HepG2 (cell line): ENCODE results near the gene LCE7A. TPM values are rescaled to one million over a fixed set of nuclear protein-coding genes. Genes with fewer than 3 reads are reported as not detected.

ENCODE experiments used
- ATAC-seq: fragments of 200-7000 bp; cut with Tn5 transposase; 3 replicates; pipeline ENCODE4 v1.9.1; 2020; ENCODE audit warnings: mild to moderate bottlenecking, moderate library complexity
- BruUV-seq: library from RNA; stranded (reverse); fragments of 400-500 nt; replicated peaks from 2 replicates; lab custom pipeline; 2021; lab: Mats Ljungman, UMichigan
- CTCF ChIA-PET: fragments of 300-600 bp; formaldehyde crosslinking; extraction: SDS; loops from one replicate; lab custom pipeline; 2021; ENCODE audit warnings: low total read pairs, inconsistent platforms, low intra/inter-chr PET ratio; lab: Yijun Ruan, JAX
- POLR2A ChIA-PET: fragments of 350-600 bp; sonication (Branson Sonifier 250); formaldehyde crosslinking; loops from one replicate; lab custom pipeline; 2020; ENCODE audit warnings: antibody characterized with exemption, inconsistent platforms; lab: Yijun Ruan, JAX
- DNase-seq: peaks from one replicate; pipeline ENCODE4 v3.0.0-alpha.2; 2015; ENCODE audit warnings: low spot score
- FAIRE-seq: peaks from 3 replicates; lab custom pipeline; 2011; peaks lifted over from hg19 to GRCh38; lab: Jason Lieb, UNC
- H2AFZ ChIP-seq: one replicate; pipeline ENCODE4 v1.6.1; 2011; ENCODE audit warnings: low read length, inconsistent platforms
- H3K27ac ChIP-seq: fragments of 300-600 bp; 3 replicates; pipeline ENCODE4 v1.8.0; 2011; ENCODE audit warnings: mixed run types, mild to moderate bottlenecking, mixed read lengths, low read length, inconsistent platforms; ENCODE audit not compliant: insufficient read depth; ENCODE audit errors: extremely low read length
- H3K27me3 ChIP-seq, 2 experiments: fragments of 200-600 bp in 1 of 2; 2 replicates in 1 of 2; 3 replicates in 1 of 2; pipeline versions ENCODE4 v1.6.0 to v1.8.0; 2011; ENCODE audit warnings: low read length in 2 of 2, mild to moderate bottlenecking in 2 of 2, moderate library complexity in 2 of 2, inconsistent platforms in 1 of 2; ENCODE audit not compliant: insufficient read depth in 2 of 2, control insufficient read depth in 1 of 2
- H3K36me3 ChIP-seq, 2 experiments: fragments of 200-600 bp in 1 of 2; replicated peaks in 1 of 2; 2 replicates in 1 of 2; 3 replicates in 1 of 2; pipeline versions ENCODE4 v1.5.1 to v1.8.0; 2011; ENCODE audit warnings: low read length in 2 of 2, inconsistent platforms in 1 of 2; ENCODE audit not compliant: insufficient read depth in 2 of 2, control insufficient read depth in 1 of 2
- H3K4me1 ChIP-seq: 2 replicates; pipeline ENCODE4 v1.5.1; 2012; ENCODE audit warnings: low read length, inconsistent platforms; ENCODE audit not compliant: insufficient read depth
- H3K4me2 ChIP-seq: 2 replicates; pipeline ENCODE4 v1.6.0; 2011; ENCODE audit warnings: low read depth, low read length, inconsistent platforms
- H3K4me3 ChIP-seq, 3 experiments: fragments of 200-600 bp in 1 of 3; sonication (generic), shearing (Covaris generic) in 1 of 3; replicated peaks in 1 of 3; 2 replicates each; pipeline ENCODE4 v1.5.1; 2011 to 2016; ENCODE audit warnings: low read length in 3 of 3, inconsistent platforms in 2 of 3, low read depth in 2 of 3, mild to moderate bottlenecking in 2 of 3, control low read depth in 1 of 3, mixed read lengths in 1 of 3; ENCODE audit not compliant: insufficient read depth in 1 of 3
- H3K79me2 ChIP-seq: one replicate; pipeline ENCODE4 v1.6.1; 2011; ENCODE audit warnings: low read length, inconsistent platforms; ENCODE audit not compliant: insufficient read depth
- H3K9ac ChIP-seq: 2 replicates; pipeline ENCODE4 v1.6.0; 2011; ENCODE audit warnings: mild to moderate bottlenecking, low read depth, low read length, inconsistent platforms; ENCODE audit not compliant: insufficient read depth
- H3K9me3 ChIP-seq: 2 replicates; pipeline ENCODE4 v1.5.1; 2012; ENCODE audit warnings: mild to moderate bottlenecking, low read length
- H4K20me1 ChIP-seq: 2 replicates; pipeline ENCODE4 v1.6.0; 2011; ENCODE audit warnings: inconsistent platforms, mild to moderate bottlenecking, low read length, moderate library complexity; ENCODE audit not compliant: insufficient read depth
- FOXK1 ChIP-seq: sonication (generic); formaldehyde crosslinking; IDR thresholded peaks from 2 replicates; pipeline ENCODE4 v1.4.0; 2020; ENCODE audit warnings: low read depth, missing genetic modification reagents, borderline replicate concordance
- IKZF4 ChIP-seq: sonication (generic); formaldehyde crosslinking; IDR thresholded peaks from 2 replicates; pipeline ENCODE4 v1.5.1; 2020; ENCODE audit warnings: borderline replicate concordance, mild to moderate bottlenecking, low read depth, missing genetic modification reagents; ENCODE audit errors: not compliant biosample characterization
- NR2F1 ChIP-seq, 2 experiments: fragments of 450-650 bp in 1 of 2; formaldehyde crosslinking in 1 of 2; IDR thresholded peaks; 2 replicates each; pipeline versions ENCODE4 v1.5.0 to v1.6.1; 2016 to 2020; ENCODE audit warnings: mild to moderate bottlenecking in 1 of 2, missing compliant biosample characterization in 1 of 2, missing genetic modification reagents in 1 of 2, moderate library complexity in 1 of 2
- RCOR2 ChIP-seq: IDR thresholded peaks from 2 replicates; pipeline ENCODE4 v1.6.1; 2016; ENCODE audit warnings: missing biosample characterization, missing genetic modification reagents
- RNF219 ChIP-seq: sonication (generic); formaldehyde crosslinking; IDR thresholded peaks from 2 replicates; pipeline ENCODE4 v1.5.0; 2020; ENCODE audit warnings: mild to moderate bottlenecking, missing genetic modification reagents
- SALL2 ChIP-seq: sonication (generic); formaldehyde crosslinking; IDR thresholded peaks from 2 replicates; pipeline ENCODE4 v1.8.1; 2023; ENCODE audit warnings: mild to moderate bottlenecking, missing genetic modification reagents, inconsistent platforms
- SIN3A ChIP-seq: IDR thresholded peaks from 2 replicates; pipeline ENCODE4 v1.6.1; 2011; ENCODE audit warnings: low read depth, mild to moderate bottlenecking, control low read depth, low read length, borderline replicate concordance
- SIN3B ChIP-seq: fragments of 150-350 bp; IDR thresholded peaks from 2 replicates; pipeline ENCODE4 v1.6.1; 2014; ENCODE audit warnings: low read length
- TOE1 ChIP-seq: sonication (generic); formaldehyde crosslinking; IDR thresholded peaks from 2 replicates; pipeline ENCODE4 v1.4.0; 2020; ENCODE audit warnings: mild to moderate bottlenecking, missing genetic modification reagents
- ZFP62 ChIP-seq: sonication (generic); formaldehyde crosslinking; IDR thresholded peaks from 2 replicates; pipeline ENCODE4 v1.4.0; 2020; ENCODE audit warnings: missing genetic modification reagents
- ZSCAN21 ChIP-seq: sonication (generic); formaldehyde crosslinking; IDR thresholded peaks from 2 replicates; pipeline ENCODE4 v1.8.0; 2022; ENCODE audit warnings: mild to moderate bottlenecking, missing genetic modification reagents, moderate library complexity, borderline replicate concordance
- WGBS: methylation state at CpG from one replicate; pipeline ENCODE4 v1.1.6; 2017; ENCODE audit warnings: low lambda C conversion rate; 5-methylcytosine and 5-hydroxymethylcytosine counted together
- in situ Hi-C: cut with HindIII; loops from 2 replicates; pipeline ENCODE4 v1.10.0; 2017; ENCODE audit warnings: low pct_unique_long_range_greater_than_20kb; ENCODE audit not compliant: extremely low pct_ligation_motif_present
- intact Hi-C: fragments of 100-400 bp; cut with micrococcal nuclease; formaldehyde crosslinking; loops from one replicate; pipeline ENCODE4 v1.10.0; 2022; ENCODE audit not compliant: unreplicated experiment
- polyA plus RNA-seq, 8 experiments: library from polyadenylated mRNA; depleted of rRNA in 3 of 8; stranded (reverse) in 7 of 8; unstranded in 1 of 8; fragments of >200 nt; fragmentation: Illumina TruSeq in 4 of 8; extraction: Trizol in 4 of 8; gene quantifications; 2 replicates each; pipeline versions ENCODE4 v1.2.1 to v1.2.3, GENCODE V29; 2011 to 2016; ENCODE audit warnings: low read depth in 4 of 8, missing spikeins in 1 of 8, mixed read lengths in 1 of 8; ENCODE audit not compliant: insufficient read depth in 1 of 8
- total RNA-seq, 5 experiments: library from RNA; depleted of rRNA; stranded (reverse); fragments of >200 nt; fragmentation: Illumina TruSeq; extraction: Trizol; gene quantifications; 2 replicates each; pipeline ENCODE4 v1.2.3, GENCODE V29; 2016; ENCODE audit warnings: low read depth in 1 of 5
- TF ChIP-seq, protein P1 (sequence below): IDR thresholded peaks from 2 replicates; pipeline ENCODE4 v1.6.1; 2016

The LCE7A gene
- total and polyA plus RNA-seq, 2 of the 13 experiments (the other 11 are each of a cell fraction or from before 2014, with no cell fraction given): not detected

DNA sequence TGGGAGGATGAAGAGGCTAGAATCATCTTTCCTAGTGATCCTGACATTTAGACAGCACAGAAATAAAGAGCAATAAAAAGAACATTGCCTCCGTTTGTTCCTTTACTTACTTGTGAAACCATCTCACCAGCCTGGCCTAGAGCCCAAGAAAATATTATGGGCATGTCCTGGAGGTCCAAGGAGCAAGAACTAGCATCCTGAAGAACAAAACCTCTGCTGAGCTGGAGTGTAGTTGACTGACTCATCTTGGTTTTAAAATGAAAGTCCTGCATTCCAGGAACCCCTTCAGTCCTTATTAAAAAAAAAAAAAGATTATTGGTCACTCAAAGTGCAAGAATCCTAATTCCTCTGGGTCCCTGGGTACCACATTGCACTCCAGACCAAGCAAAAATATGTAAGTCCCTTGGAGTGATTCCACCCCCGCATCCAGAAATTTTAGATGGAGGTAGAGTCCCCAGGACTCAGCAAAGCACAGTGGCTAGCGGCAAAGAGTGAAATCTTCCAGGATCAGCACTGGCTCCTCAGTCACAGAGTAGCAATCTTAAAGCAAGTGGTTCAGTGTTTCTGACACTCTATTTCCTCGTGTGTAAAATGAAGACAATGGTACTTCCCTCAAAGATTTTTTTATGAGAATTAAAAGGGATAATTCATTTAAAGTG, 25.3 kb downstream of the LCE7A start:
- no peaks in the 10 kb centered on the region for H3K79me2 ChIP-seq
- H3K9me3 ChIP-seq: no peaks in the 10 kb centered on the region
- 3% methylated on average over 3 of the region's 4 CpGs for WGBS
- no peak overlapping the region for H3K4me2 ChIP-seq
- H4K20me1 ChIP-seq: no peaks in the 10 kb centered on the region
- POLR2A ChIA-PET: no interaction called here
- FAIRE-seq (no peak), ATAC-seq (no peak), DNase-seq (no peak)
- in situ Hi-C loops (no loop called here), intact Hi-C loops (no loop called here)
- H3K27me3 ChIP-seq: no peaks in the 10 kb centered on the region
- H3K4me1 ChIP-seq: no peaks in the 10 kb centered on the region
- H2AFZ ChIP-seq: no peak overlapping the region
- CTCF ChIA-PET: no interaction called here
- H3K9ac ChIP-seq: no peak overlapping the region
- no peak overlapping the region for H3K27ac ChIP-seq
- TF ChIP-seq SALL2 (CRISPR knock-in tag) (no peak), FOXK1 (CRISPR knock-in tag) (no peak), RCOR2 (CRISPR knock-in tag) (no peak), IKZF4 (CRISPR knock-in tag) (no peak), ZSCAN21 (CRISPR knock-in tag) (no peak), TOE1 (CRISPR knock-in tag) (no peak), SIN3B (no peak), RNF219 (CRISPR knock-in tag) (no peak), ZFP62 (CRISPR knock-in tag) (no peak), SIN3A (no peak), NR2F1 (CRISPR knock-in tag; IDR thresholded peaks at IDR 0.05) (no peak)
- TF ChIP-seq, protein P1, sequence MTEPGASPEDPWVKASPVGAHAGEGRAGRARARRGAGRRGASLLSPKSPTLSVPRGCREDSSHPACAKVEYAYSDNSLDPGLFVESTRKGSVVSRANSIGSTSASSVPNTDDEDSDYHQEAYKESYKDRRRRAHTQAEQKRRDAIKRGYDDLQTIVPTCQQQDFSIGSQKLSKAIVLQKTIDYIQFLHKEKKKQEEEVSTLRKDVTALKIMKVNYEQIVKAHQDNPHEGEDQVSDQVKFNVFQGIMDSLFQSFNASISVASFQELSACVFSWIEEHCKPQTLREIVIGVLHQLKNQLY (CRISPR knock-in tag): no peak
- BruUV-seq: no TSS peak
- H3K4me3 ChIP-seq: no peak overlapping the region
- H3K36me3 ChIP-seq: no peaks in the 10 kb centered on the region
